ENCODE data around the gene PPDPF. TPM values are rescaled to one million over a fixed set of nuclear protein-coding genes. Genes with fewer than 3 reads are reported as not detected.

The PPDPF gene
- total RNA-seq, 1 experiment from 2014 or later = 148 TPM

- no peak overlapping the region for H3K27ac ChIP-seq (ENCODE audit: low read depth, low read length, poor library complexity, severe bottlenecking)
- ChIA-PET POLR2A (ENCODE audit: low non-redundant PET) (no interaction called here), CTCF (no interaction called here)
- no peaks in the 10 kb centered on the region for H3K9me3 ChIP-seq (ENCODE audit: low read depth, low read length, poor library complexity, severe bottlenecking)
- no peak for TF ChIP-seq CTCF (conservative IDR thresholded peaks at IDR 0.05; ENCODE audit: low read depth, low read length)
- TF ChIP-seq EZH2 (IDR thresholded peaks at IDR 0.05; ENCODE audit: borderline replicate concordance, low read depth, low read length, poor library complexity, severe bottlenecking) = no peak
- H3K4me3 ChIP-seq (ENCODE audit: low read depth, low read length, poor library complexity, severe bottlenecking) = no peak overlapping the region
- DNase-seq (ENCODE audit: low spot score) = no peak
- BruUV-seq (replicated peaks) = no TSS peak
- no peaks in the 10 kb centered on the region for H3K36me3 ChIP-seq (ENCODE audit: insufficient read depth, low read length, poor library complexity, severe bottlenecking)
- intact Hi-C loops (cut with micrococcal nuclease; ENCODE audit: unreplicated experiment) = no loop called here
- no peaks in the 10 kb centered on the region for H3K4me1 ChIP-seq (ENCODE audit: insufficient read depth, low read length, poor library complexity, severe bottlenecking)
- H3K27me3 ChIP-seq (replicated peaks; ENCODE audit: insufficient read depth, low read depth, low read length, poor library complexity) = peaks cover 20% of the 10 kb centered on the region
Observed at GRCh38 chr20:63491078-63491477, 29.5 kb upstream of the PPDPF start.

- intact Hi-C loops (cut with micrococcal nuclease; ENCODE audit: unreplicated experiment) = no loop called here
- H3K4me3 ChIP-seq (ENCODE audit: low read depth, low read length, poor library complexity, severe bottlenecking) = no peak overlapping the region
- H3K9me3 ChIP-seq (ENCODE audit: low read depth, low read length, poor library complexity, severe bottlenecking) = no peaks in the 10 kb centered on the region
- no peak for DNase-seq (ENCODE audit: low spot score)
- ChIA-PET POLR2A (ENCODE audit: low non-redundant PET) (no interaction called here), CTCF (no interaction called here)
- TF ChIP-seq EZH2 (IDR thresholded peaks at IDR 0.05; ENCODE audit: borderline replicate concordance, low read depth, low read length, poor library complexity, severe bottlenecking) (no peak), CTCF (conservative IDR thresholded peaks at IDR 0.05; ENCODE audit: low read depth, low read length) (no peak)
- BruUV-seq (replicated peaks) = no TSS peak
- no peak overlapping the region for H3K27ac ChIP-seq (ENCODE audit: low read depth, low read length, poor library complexity, severe bottlenecking)
- no peaks in the 10 kb centered on the region for H3K36me3 ChIP-seq (ENCODE audit: insufficient read depth, low read length, poor library complexity, severe bottlenecking)
- H3K27me3 ChIP-seq (replicated peaks; ENCODE audit: insufficient read depth, low read depth, low read length, poor library complexity) = peaks cover 20% of the 10 kb centered on the region
- H3K4me1 ChIP-seq (ENCODE audit: insufficient read depth, low read length, poor library complexity, severe bottlenecking) = no peaks in the 10 kb centered on the region
Observed at GRCh38 chr20:63491635-63492230, 28.8 kb upstream of the PPDPF start.

- ChIA-PET CTCF (no interaction called here), POLR2A (ENCODE audit: low non-redundant PET) (no interaction called here)
- TF ChIP-seq EZH2 (IDR thresholded peaks at IDR 0.05; ENCODE audit: borderline replicate concordance, low read depth, low read length, poor library complexity, severe bottlenecking) (no peak), CTCF (conservative IDR thresholded peaks at IDR 0.05; ENCODE audit: low read depth, low read length) (no peak)
- H3K27ac ChIP-seq (ENCODE audit: low read depth, low read length, poor library complexity, severe bottlenecking) = no peak overlapping the region
- H3K4me3 ChIP-seq (ENCODE audit: low read depth, low read length, poor library complexity, severe bottlenecking) = no peak overlapping the region
- no peaks in the 10 kb centered on the region for H3K36me3 ChIP-seq (ENCODE audit: insufficient read depth, low read length, poor library complexity, severe bottlenecking)
- H3K4me1 ChIP-seq (ENCODE audit: insufficient read depth, low read length, poor library complexity, severe bottlenecking) = no peaks in the 10 kb centered on the region
- no peak for DNase-seq (ENCODE audit: low spot score)
- peaks cover 14% of the 10 kb centered on the region for H3K27me3 ChIP-seq (replicated peaks; ENCODE audit: insufficient read depth, low read depth, low read length, poor library complexity)
- intact Hi-C loops (cut with micrococcal nuclease; ENCODE audit: unreplicated experiment) = no loop called here
- no peaks in the 10 kb centered on the region for H3K9me3 ChIP-seq (ENCODE audit: low read depth, low read length, poor library complexity, severe bottlenecking)
- BruUV-seq (replicated peaks) = no TSS peak
Observed at GRCh38 chr20:63492518-63492917, 28.0 kb upstream of the PPDPF start.
